ENCODE data around the gene RPAP3.

The RPAP3 gene

GRCh38 chr12:47747126-47747525 lies 41.3 kb upstream of the RPAP3 start:
- TF ChIP-seq, protein P1, sequence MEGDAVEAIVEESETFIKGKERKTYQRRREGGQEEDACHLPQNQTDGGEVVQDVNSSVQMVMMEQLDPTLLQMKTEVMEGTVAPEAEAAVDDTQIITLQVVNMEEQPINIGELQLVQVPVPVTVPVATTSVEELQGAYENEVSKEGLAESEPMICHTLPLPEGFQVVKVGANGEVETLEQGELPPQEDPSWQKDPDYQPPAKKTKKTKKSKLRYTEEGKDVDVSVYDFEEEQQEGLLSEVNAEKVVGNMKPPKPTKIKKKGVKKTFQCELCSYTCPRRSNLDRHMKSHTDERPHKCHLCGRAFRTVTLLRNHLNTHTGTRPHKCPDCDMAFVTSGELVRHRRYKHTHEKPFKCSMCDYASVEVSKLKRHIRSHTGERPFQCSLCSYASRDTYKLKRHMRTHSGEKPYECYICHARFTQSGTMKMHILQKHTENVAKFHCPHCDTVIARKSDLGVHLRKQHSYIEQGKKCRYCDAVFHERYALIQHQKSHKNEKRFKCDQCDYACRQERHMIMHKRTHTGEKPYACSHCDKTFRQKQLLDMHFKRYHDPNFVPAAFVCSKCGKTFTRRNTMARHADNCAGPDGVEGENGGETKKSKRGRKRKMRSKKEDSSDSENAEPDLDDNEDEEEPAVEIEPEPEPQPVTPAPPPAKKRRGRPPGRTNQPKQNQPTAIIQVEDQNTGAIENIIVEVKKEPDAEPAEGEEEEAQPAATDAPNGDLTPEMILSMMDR (IDR thresholded peaks at IDR 0.05; ENCODE audit: control insufficient read depth, extremely low read depth, insufficient read depth) = no peak
- H3K4me3 ChIP-seq (ENCODE audit: low read depth, low read length) = no peak overlapping the region
- no peak for DNase-seq (ENCODE audit: low read depth)

DNA sequence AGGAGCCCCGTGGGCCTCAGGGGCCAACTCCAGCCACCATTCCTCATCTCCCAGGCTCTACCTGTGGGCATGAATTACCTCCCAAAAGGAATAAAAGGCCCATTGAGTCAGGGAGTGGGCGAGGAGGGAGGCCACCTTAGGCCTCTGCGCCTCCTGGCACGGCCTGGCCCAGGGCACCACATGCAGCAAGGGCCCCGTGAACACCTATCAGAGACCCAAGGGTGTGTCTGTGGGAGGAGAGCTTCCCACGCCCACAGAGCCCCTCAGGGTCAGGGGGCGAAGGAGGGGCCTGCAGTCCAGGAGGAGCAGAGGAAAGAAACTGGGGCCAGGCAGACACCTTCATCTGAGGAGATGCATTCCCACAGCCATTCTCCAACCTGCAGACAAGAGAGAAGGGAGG lies 40.7 kb upstream of the RPAP3 start:
- DNase-seq (ENCODE audit: low read depth) = no peak
- TF ChIP-seq, protein P1 (IDR thresholded peaks at IDR 0.05; ENCODE audit: control insufficient read depth, extremely low read depth, insufficient read depth) = no peak
- no peak overlapping the region for H3K4me3 ChIP-seq (ENCODE audit: low read depth, low read length)

DNA sequence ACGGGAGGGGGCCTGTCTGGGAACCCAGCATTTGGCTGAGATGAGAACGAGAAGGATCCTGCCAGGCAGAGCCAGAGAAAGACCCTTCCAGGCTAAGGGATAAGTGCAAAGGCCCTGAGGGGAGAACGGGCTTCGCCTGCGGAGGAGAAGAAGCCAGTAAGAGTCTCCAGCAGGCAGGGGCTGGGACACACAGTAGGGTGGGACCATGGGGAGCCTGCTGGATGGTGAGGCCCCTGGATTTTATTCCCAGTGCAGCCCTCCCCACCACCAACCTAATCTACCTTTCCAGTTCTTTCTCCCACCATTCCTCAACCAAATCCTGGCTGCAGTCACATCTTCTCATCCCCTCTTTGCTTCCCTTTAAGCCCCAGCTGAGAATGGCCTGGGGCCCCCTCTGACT lies 40.2 kb upstream of the RPAP3 start:
- DNase-seq (ENCODE audit: low read depth) = no peak
- TF ChIP-seq, protein P1 (IDR thresholded peaks at IDR 0.05; ENCODE audit: control insufficient read depth, extremely low read depth, insufficient read depth) = no peak
- H3K4me3 ChIP-seq (ENCODE audit: low read depth, low read length) = no peak overlapping the region

DNA sequence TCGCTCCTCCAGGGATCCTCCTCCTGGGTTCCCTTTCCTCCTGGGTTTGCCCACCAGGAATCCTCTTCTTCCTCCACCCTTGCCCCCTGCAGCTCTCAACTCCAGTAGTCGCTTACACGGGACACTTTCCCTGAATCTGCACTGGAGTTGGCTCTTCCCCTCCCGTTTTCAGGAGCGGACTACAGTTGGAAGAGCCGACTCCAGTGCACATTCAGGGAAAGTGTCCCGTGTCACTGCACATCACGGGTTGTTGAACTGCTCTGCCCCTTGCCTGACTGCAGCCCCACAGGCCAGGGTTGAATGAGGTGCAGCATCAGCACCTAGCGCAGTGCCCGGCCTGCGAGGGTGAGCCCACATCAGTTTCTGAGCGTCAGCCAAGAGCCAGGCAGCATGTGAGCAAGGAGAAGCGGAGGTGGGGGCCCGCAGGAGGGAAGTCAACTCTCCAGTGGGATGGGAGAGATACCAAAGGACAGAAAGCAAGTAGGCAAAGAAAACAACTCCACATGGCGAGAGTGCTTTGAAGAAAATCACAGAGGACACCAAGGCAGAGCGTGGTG lies 39.7 kb upstream of the RPAP3 start:
- no peak overlapping the region for H3K4me3 ChIP-seq (ENCODE audit: low read depth, low read length)
- no peak for DNase-seq (ENCODE audit: low read depth)
- TF ChIP-seq, protein P1 (IDR thresholded peaks at IDR 0.05; ENCODE audit: control insufficient read depth, extremely low read depth, insufficient read depth) = no peak

GRCh38 chr12:47744778-47745436 lies 39.1 kb upstream of the RPAP3 start:
- no peak for DNase-seq (ENCODE audit: low read depth)
- H3K4me3 ChIP-seq (ENCODE audit: low read depth, low read length) = no peak overlapping the region
- TF ChIP-seq, protein P1 (IDR thresholded peaks at IDR 0.05; ENCODE audit: control insufficient read depth, extremely low read depth, insufficient read depth) = no peak

DNA sequence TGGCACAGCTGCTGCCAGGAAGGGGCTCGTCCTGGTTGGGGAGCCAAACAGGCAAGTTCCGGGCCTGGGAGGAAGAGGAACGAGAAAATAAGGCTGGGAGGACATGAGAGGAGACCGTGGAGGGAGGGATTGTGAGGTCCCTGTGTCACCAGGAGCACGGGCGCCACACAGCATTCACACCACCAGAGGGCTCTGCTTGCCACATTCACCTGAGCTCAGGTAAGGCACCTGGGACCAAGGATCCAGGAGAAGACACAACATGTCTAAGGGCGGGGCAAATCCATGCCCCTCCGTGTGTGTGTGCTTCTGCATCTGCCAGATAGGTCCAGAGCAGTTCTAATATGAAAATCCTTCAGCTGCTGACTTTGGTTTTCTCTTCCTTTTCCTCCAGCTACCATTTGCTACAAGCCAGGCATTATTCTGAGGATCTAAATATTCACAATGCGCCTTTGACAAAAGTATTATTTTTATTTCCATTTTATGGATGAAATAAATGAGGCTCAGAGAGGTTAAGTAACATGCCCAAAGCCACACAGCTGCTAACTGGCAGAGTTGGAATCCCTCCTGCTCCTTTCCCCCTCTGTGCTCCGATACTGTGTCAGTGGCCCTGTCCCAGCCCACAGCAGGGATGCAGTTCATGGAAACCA lies 38.3 kb upstream of the RPAP3 start:
- no peak overlapping the region for H3K4me3 ChIP-seq (ENCODE audit: low read depth, low read length)
- TF ChIP-seq, protein P1 (IDR thresholded peaks at IDR 0.05; ENCODE audit: control insufficient read depth, extremely low read depth, insufficient read depth) = peak; percentile 93
- no peak for DNase-seq (ENCODE audit: low read depth)

All from LNCaP clone FGC (cell line).